Measurements from ENCODE around the gene ANTXR1.

ANTXR1 gene

GRCh38 chr2:69075486-69075885 is 62.5 kb downstream of the ANTXR1 start:
- H3K27me3 ChIP-seq (ENCODE audit: control insufficient read depth in 1 of 2, insufficient read depth in 1 of 2, low read length in 2 of 2): no peaks in the 10 kb centered on the region
- no peak overlapping the region for H2BK12ac ChIP-seq (ENCODE audit: low read length in 2 of 2)
- H3K4me2 ChIP-seq (ENCODE audit: low read length, poor library complexity, severe bottlenecking): no peak overlapping the region
- H2BK5ac ChIP-seq (ENCODE audit: low read depth, low read length, poor library complexity, severe bottlenecking): no peak overlapping the region
- H3K18ac ChIP-seq (ENCODE audit: low read depth in 1 of 2, low read length in 2 of 2): no peak overlapping the region
- H2BK120ac ChIP-seq (ENCODE audit: low read depth, low read length): no peak overlapping the region
- no peak overlapping the region for H4K91ac ChIP-seq (ENCODE audit: low read length)
- peaks cover 1% of the 10 kb centered on the region for H3K79me1 ChIP-seq (replicated peaks; ENCODE audit: low read length, poor library complexity, severe bottlenecking)
- H2AK5ac ChIP-seq (ENCODE audit: low read length, severe bottlenecking): no peak overlapping the region
- WGBS: 100% methylated on average over 1 of the region's 1 CpG
- no peak overlapping the region for H3K14ac ChIP-seq (ENCODE audit: low read length in 2 of 2)
- no peak overlapping the region for H4K8ac ChIP-seq (ENCODE audit: low read length)
- no peak overlapping the region for H3K23ac ChIP-seq (ENCODE audit: low read length in 2 of 2)
- no peak overlapping the region for H3K27ac ChIP-seq (ENCODE audit: low read length, poor library complexity, severe bottlenecking)
- peaks cover 17 to 76% of the 10 kb centered on the region in 2 experiments for H3K36me3 ChIP-seq (ENCODE audit: control insufficient read depth in 1 of 2, insufficient read depth in 2 of 2, low read depth in 1 of 2, low read length in 2 of 2)
- no peak overlapping the region for H3K4ac ChIP-seq (ENCODE audit: low read depth in 1 of 2, low read length in 2 of 2)
- H3K4me3 ChIP-seq (ENCODE audit: insufficient read depth in 1 of 2, low read depth in 1 of 2, low read length in 2 of 2): no peak overlapping the region
- no peak for DNase-seq
- no peak overlapping the region for H2AFZ ChIP-seq (ENCODE audit: low read depth, low read length)
- no peak overlapping the region for H2BK15ac ChIP-seq (ENCODE audit: low read depth, poor library complexity, severe bottlenecking)
- no peaks in the 10 kb centered on the region for H3K9me3 ChIP-seq (ENCODE audit: control insufficient read depth, low read length)
- H3K4me1 ChIP-seq (ENCODE audit: control insufficient read depth, insufficient read depth, low read depth, low read length): peaks cover 2% of the 10 kb centered on the region
- H3K9ac ChIP-seq (ENCODE audit: low read length): no peak overlapping the region

DNA sequence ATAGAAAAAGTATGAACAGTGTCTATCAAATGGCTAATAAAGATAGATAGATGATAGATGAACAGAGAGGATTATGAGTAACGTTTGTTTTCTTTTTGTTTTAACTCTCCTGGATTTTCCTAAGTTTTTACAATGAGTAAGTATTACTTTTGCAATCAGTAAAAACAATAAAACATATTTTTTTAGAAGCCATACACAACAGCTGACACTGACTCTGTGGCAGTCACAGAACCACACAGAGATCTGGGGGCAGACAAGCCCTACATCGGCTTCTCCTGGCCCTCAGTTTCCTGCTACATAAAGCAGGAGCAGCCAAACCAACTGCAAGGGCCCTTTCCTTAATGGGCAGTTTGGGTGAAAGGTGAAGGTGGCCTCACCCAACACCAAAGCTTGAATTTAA is 63.6 kb downstream of the ANTXR1 start:
- Histone ChIP-seq H3K27me3 (ENCODE audit: control insufficient read depth in 1 of 2, insufficient read depth in 1 of 2, low read length in 2 of 2) (no peaks in the 10 kb centered on the region), H3K4me3 (ENCODE audit: insufficient read depth in 1 of 2, low read depth in 1 of 2, low read length in 2 of 2) (no peak overlapping the region), H3K27ac (ENCODE audit: low read length, poor library complexity, severe bottlenecking) (no peak overlapping the region), H2AFZ (ENCODE audit: low read depth, low read length) (no peak overlapping the region), H4K91ac (ENCODE audit: low read length) (no peak overlapping the region), H2BK120ac (ENCODE audit: low read depth, low read length) (no peak overlapping the region), H3K9me3 (ENCODE audit: control insufficient read depth, low read length) (no peaks in the 10 kb centered on the region), H2BK15ac (ENCODE audit: low read depth, poor library complexity, severe bottlenecking) (no peak overlapping the region), H3K4ac (ENCODE audit: low read depth in 1 of 2, low read length in 2 of 2) (no peak overlapping the region), H2AK5ac (ENCODE audit: low read length, severe bottlenecking) (no peak overlapping the region), H3K36me3 (ENCODE audit: control insufficient read depth in 1 of 2, insufficient read depth in 2 of 2, low read depth in 1 of 2, low read length in 2 of 2) (peaks cover 17 to 74% of the 10 kb centered on the region in 2 experiments), H4K8ac (ENCODE audit: low read length) (no peak overlapping the region), H3K18ac (ENCODE audit: low read depth in 1 of 2, low read length in 2 of 2) (no peak overlapping the region), H3K79me1 (replicated peaks; ENCODE audit: low read length, poor library complexity, severe bottlenecking) (peaks cover 1% of the 10 kb centered on the region), H2BK12ac (ENCODE audit: low read length in 2 of 2) (no peak overlapping the region), H3K23ac (ENCODE audit: low read length in 2 of 2) (no peak overlapping the region), H3K4me1 (ENCODE audit: control insufficient read depth, insufficient read depth, low read depth, low read length) (peaks cover 2% of the 10 kb centered on the region), H3K14ac (ENCODE audit: low read length in 2 of 2) (no peak overlapping the region), H3K9ac (ENCODE audit: low read length) (no peak overlapping the region), H3K4me2 (ENCODE audit: low read length, poor library complexity, severe bottlenecking) (no peak overlapping the region), H2BK5ac (ENCODE audit: low read depth, low read length, poor library complexity, severe bottlenecking) (no peak overlapping the region)
- DNase-seq: no peak
- WGBS: no CpG with 5 or more reads among the region's 2 CpGs

GRCh38 chr2:69077252-69077950 is 64.4 kb downstream of the ANTXR1 start:
- no peak overlapping the region for H2AFZ ChIP-seq (ENCODE audit: low read depth, low read length)
- H2AK5ac ChIP-seq (ENCODE audit: low read length, severe bottlenecking): no peak overlapping the region
- no peak overlapping the region for H2BK120ac ChIP-seq (ENCODE audit: low read depth, low read length)
- DNase-seq: no peak
- no peak overlapping the region for H3K18ac ChIP-seq (ENCODE audit: low read depth in 1 of 2, low read length in 2 of 2)
- no peak overlapping the region for H3K23ac ChIP-seq (ENCODE audit: low read length in 2 of 2)
- 94% methylated on average over 10 of the region's 10 CpGs for WGBS
- no peak overlapping the region for H4K8ac ChIP-seq (ENCODE audit: low read length)
- no peaks in the 10 kb centered on the region for H3K9me3 ChIP-seq (ENCODE audit: control insufficient read depth, low read length)
- H3K27me3 ChIP-seq (ENCODE audit: control insufficient read depth in 1 of 2, insufficient read depth in 1 of 2, low read length in 2 of 2): no peaks in the 10 kb centered on the region
- peaks cover 8% of the 10 kb centered on the region for H3K4me1 ChIP-seq (ENCODE audit: control insufficient read depth, insufficient read depth, low read depth, low read length)
- no peak overlapping the region for H2BK12ac ChIP-seq (ENCODE audit: low read length in 2 of 2)
- no peak overlapping the region for H3K14ac ChIP-seq (ENCODE audit: low read length in 2 of 2)
- H2BK15ac ChIP-seq (ENCODE audit: low read depth, poor library complexity, severe bottlenecking): no peak overlapping the region
- peaks cover 1% of the 10 kb centered on the region for H3K79me1 ChIP-seq (replicated peaks; ENCODE audit: low read length, poor library complexity, severe bottlenecking)
- H3K4ac ChIP-seq (ENCODE audit: low read depth in 1 of 2, low read length in 2 of 2): no peak overlapping the region
- H3K4me2 ChIP-seq (ENCODE audit: low read length, poor library complexity, severe bottlenecking): no peak overlapping the region
- H3K36me3 ChIP-seq (ENCODE audit: control insufficient read depth in 1 of 2, insufficient read depth in 2 of 2, low read depth in 1 of 2, low read length in 2 of 2): peaks cover 20 to 73% of the 10 kb centered on the region in 2 experiments
- H3K4me3 ChIP-seq (ENCODE audit: insufficient read depth in 1 of 2, low read depth in 1 of 2, low read length in 2 of 2): no peak overlapping the region
- H3K27ac ChIP-seq (ENCODE audit: low read length, poor library complexity, severe bottlenecking): no peak overlapping the region
- H4K91ac ChIP-seq (ENCODE audit: low read length): no peak overlapping the region
- no peak overlapping the region for H3K9ac ChIP-seq (ENCODE audit: low read length)
- H2BK5ac ChIP-seq (ENCODE audit: low read depth, low read length, poor library complexity, severe bottlenecking): no peak overlapping the region

DNA sequence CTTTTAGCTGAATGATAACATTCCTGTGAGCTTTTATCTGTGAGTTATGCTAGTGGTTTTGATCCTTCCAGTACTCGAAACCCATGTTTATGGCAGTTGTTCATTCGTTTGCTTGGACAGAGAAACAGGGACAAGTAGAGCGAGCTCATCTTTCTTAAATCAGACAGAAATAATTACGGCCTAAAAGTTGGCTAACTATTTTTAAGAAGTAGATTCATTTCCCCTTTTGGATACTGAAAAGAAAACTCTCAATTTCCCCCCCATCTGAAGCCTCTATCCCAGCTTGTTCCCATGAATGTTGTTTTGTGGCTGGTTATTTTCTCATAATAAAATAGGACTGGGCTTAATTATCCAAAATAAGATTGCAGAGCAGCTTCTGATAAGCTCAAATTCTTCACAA is 67.1 kb downstream of the ANTXR1 start:
- Histone ChIP-seq H3K9me3 (ENCODE audit: control insufficient read depth, low read length) (no peaks in the 10 kb centered on the region), H2AK5ac (ENCODE audit: low read length, severe bottlenecking) (no peak overlapping the region), H2BK120ac (ENCODE audit: low read depth, low read length) (no peak overlapping the region), H3K18ac (ENCODE audit: low read depth in 1 of 2, low read length in 2 of 2) (no peak overlapping the region), H3K23ac (ENCODE audit: low read length in 2 of 2) (no peak overlapping the region), H3K27ac (ENCODE audit: low read length, poor library complexity, severe bottlenecking) (no peak overlapping the region), H4K8ac (ENCODE audit: low read length) (no peak overlapping the region), H3K36me3 (ENCODE audit: control insufficient read depth in 1 of 2, insufficient read depth in 2 of 2, low read depth in 1 of 2, low read length in 2 of 2) (peaks cover 20 to 65% of the 10 kb centered on the region in 2 experiments), H3K4ac (ENCODE audit: low read depth in 1 of 2, low read length in 2 of 2) (no peak overlapping the region), H3K14ac (ENCODE audit: low read length in 2 of 2) (no peak overlapping the region), H3K79me1 (replicated peaks; ENCODE audit: low read length, poor library complexity, severe bottlenecking) (no peaks in the 10 kb centered on the region), H3K9ac (ENCODE audit: low read length) (no peak overlapping the region), H2AFZ (ENCODE audit: low read depth, low read length) (no peak overlapping the region), H2BK15ac (ENCODE audit: low read depth, poor library complexity, severe bottlenecking) (no peak overlapping the region), H2BK12ac (ENCODE audit: low read length in 2 of 2) (no peak overlapping the region), H3K4me3 (ENCODE audit: insufficient read depth in 1 of 2, low read depth in 1 of 2, low read length in 2 of 2) (no peak overlapping the region), H2BK5ac (ENCODE audit: low read depth, low read length, poor library complexity, severe bottlenecking) (no peak overlapping the region), H3K27me3 (ENCODE audit: control insufficient read depth in 1 of 2, insufficient read depth in 1 of 2, low read length in 2 of 2) (no peaks in the 10 kb centered on the region), H3K4me2 (ENCODE audit: low read length, poor library complexity, severe bottlenecking) (no peak overlapping the region), H4K91ac (ENCODE audit: low read length) (no peak overlapping the region), H3K4me1 (ENCODE audit: control insufficient read depth, insufficient read depth, low read depth, low read length) (peaks cover 15% of the 10 kb centered on the region)
- DNase-seq: no peak
- 95% methylated on average over 2 of the region's 4 CpGs for WGBS
